Stomach smooth muscle (tissue), 2 donors: ENCODE data around the gene MPST.

Source experiments
- H3K27ac ChIP-seq: one replicate; pipeline ENCODE4 v1.7.0; 2013; ENCODE audit warnings: mild to moderate bottlenecking, low read length, inconsistent platforms
- H3K27me3 ChIP-seq, 2 donors: one replicate each; pipeline ENCODE4 v1.7.0; 2013; ENCODE audit warnings: low read length in 2 of 2; ENCODE audit not compliant: insufficient read depth in 2 of 2, control insufficient read depth in 1 of 2
- H3K36me3 ChIP-seq, 2 donors: one replicate each; pipeline ENCODE4 v1.7.0; 2013; ENCODE audit warnings: low read length in 2 of 2; ENCODE audit not compliant: control insufficient read depth in 2 of 2, insufficient read depth in 2 of 2
- H3K4me1 ChIP-seq: one replicate; pipeline ENCODE4 v1.7.0; 2013; ENCODE audit warnings: low read length; ENCODE audit not compliant: control insufficient read depth, insufficient read depth
- H3K4me3 ChIP-seq, 2 donors: one replicate each; pipeline ENCODE4 v1.7.0; 2013; ENCODE audit warnings: low read length in 2 of 2
- H3K9ac ChIP-seq, 2 donors: one replicate each; pipeline ENCODE4 v1.7.0; 2013; ENCODE audit warnings: low read length in 2 of 2, mild to moderate bottlenecking in 1 of 2
- H3K9me3 ChIP-seq, 2 donors: one replicate each; pipeline ENCODE4 v1.7.0; 2013; ENCODE audit warnings: low read length in 2 of 2; ENCODE audit not compliant: control insufficient read depth in 2 of 2
- donor health status: healthy.
- donor health status: Pancreatic carcinoma.

The MPST gene

DNA sequence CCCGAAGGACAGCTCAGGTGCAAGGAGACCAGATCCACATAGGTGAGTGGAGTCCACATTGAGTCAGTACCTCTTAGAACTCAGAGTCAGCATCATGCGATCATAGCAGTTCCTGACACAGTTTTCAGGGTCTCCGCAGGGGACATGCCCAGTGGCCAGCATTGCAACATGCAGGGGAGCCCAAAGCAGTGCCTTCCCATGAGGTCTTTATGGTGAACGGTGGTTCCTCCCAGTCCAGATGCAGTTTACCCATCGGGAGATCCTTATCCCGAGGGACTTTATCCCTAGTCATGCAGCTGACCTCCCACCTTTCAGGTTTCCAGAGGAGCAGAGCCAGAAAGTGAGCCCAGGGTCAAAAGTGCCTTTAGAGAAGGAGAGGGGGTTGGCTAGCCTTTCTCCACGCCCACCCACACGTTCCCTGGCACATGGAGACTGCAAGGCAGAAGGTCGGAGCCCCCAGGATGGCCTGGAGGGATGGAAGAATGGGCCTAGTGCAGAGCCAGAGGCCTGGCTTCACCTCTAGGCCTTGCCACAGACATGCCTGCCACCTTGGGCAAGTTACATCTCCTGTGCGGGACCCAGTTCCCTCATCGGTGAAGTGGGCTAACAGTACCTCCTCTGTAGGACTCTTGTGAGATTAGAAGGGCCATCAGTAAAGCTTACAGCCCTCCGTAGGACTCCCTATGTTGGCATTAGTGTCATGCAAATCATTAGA lies 38.4 kb downstream of the MPST start:
- Histone ChIP-seq H3K36me3 (peaks cover 20 to 24% of the 10 kb centered on the region in 2 donors), H3K9ac (no peak overlapping the region), H3K9me3 (no peaks in the 10 kb centered on the region), H3K4me3 (no peak overlapping the region), H3K4me1 (peaks cover 2% of the 10 kb centered on the region), H3K27ac (no peak overlapping the region), H3K27me3 (no peaks in the 10 kb centered on the region)

DNA sequence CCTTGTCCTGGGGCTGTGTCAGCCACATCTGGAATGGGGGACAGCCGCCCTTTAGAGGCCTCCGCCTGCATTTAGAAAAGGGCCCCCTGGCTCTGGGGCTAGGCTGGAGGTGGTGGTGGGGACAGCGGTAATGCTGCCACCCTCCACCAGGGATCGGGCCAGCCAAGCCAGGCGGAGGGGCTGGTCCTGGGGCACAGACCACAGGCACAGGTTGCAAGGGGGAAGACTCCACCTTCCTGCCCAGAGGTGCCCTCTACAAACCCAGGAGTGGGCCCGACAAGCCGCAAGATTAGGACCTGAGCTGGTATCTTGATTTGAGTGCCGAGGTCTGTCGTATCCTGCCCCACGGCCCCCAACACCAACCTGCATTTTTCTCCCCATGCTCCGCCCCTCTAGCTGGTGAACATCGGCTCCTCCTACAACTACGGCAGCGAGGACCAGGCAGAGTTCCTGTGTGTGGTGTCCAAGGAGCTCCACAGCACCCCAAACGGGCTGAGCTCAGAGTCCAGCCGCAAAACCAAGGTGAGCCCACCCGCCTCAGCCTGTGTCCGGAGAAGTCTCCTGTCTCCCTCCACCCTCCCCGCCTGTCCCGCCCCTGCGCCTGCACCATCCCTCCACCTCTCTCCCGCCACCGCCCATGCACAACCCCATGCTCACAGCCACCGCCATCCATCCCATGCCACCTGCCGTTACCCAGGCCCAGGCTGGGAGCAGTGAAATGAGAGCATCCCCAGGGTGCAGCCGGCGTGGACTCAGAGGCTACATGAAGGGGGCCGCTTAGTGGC lies 39.6 kb downstream of the MPST start:
- Histone ChIP-seq H3K9ac (no peak overlapping the region), H3K4me1 (peaks cover under 1% of the 10 kb centered on the region), H3K9me3 (no peaks in the 10 kb centered on the region), H3K36me3 (peaks cover 20 to 22% of the 10 kb centered on the region in 2 donors), H3K27me3 (no peaks in the 10 kb centered on the region), H3K4me3 (no peak overlapping the region), H3K27ac (no peak overlapping the region)

GRCh38 chr22:37059876-37060449 lies 40.4 kb downstream of the MPST start:
- H3K4me1 ChIP-seq: no peaks in the 10 kb centered on the region
- H3K9me3 ChIP-seq: no peaks in the 10 kb centered on the region
- H3K27me3 ChIP-seq: no peaks in the 10 kb centered on the region
- H3K9ac ChIP-seq: no peak overlapping the region
- H3K36me3 ChIP-seq: peaks cover 20 to 22% of the 10 kb centered on the region in 2 donors
- no peak overlapping the region for H3K27ac ChIP-seq
- H3K4me3 ChIP-seq: no peak overlapping the region

DNA sequence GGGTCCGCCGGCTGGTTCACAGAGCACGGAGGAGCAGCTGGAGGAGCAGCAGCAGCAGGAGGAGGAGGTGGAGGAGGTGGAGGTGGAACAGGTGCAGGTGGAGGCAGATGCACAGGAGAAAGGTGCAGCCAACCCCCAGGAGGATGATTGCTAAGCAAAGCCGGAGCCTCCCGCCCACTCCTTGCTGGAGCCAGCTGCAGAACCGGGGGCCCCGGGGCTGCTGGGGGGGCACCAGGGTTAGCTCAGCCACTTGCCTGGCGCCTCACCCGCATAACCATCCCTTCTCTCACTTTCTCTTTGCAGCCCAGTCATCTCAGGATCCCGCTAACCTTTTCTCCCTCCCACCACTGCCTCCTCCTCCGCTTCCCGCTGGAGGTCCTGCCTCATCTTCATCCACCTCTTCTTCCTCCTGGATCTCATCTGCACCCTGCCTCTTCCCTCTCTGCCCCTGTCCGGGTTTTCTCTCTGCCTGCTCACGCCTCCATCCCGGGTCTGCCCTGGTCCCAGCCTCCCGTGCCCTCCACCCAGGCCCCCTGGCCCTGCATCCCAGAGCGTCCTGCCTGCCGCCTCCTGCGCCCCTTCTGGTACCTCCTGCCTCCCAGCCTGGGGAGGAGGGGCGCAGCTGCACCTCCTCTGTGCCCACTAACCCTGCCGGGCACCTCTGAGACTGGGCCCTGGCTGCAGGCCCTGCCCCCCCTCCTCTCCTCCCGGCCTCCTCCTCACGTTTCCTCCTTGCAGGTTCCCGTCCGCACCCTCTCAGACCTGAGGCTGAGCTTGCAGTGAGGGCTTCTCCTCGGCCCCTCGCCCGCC lies 41.5 kb downstream of the MPST start:
- Histone ChIP-seq H3K9ac (no peak overlapping the region), H3K4me1 (no peaks in the 10 kb centered on the region), H3K9me3 (no peaks in the 10 kb centered on the region), H3K36me3 (peaks cover 13 to 16% of the 10 kb centered on the region in 2 donors), H3K27ac (no peak overlapping the region), H3K27me3 (peaks cover 0 to under 1% of the 10 kb centered on the region in 2 donors), H3K4me3 (no peak overlapping the region)

DNA sequence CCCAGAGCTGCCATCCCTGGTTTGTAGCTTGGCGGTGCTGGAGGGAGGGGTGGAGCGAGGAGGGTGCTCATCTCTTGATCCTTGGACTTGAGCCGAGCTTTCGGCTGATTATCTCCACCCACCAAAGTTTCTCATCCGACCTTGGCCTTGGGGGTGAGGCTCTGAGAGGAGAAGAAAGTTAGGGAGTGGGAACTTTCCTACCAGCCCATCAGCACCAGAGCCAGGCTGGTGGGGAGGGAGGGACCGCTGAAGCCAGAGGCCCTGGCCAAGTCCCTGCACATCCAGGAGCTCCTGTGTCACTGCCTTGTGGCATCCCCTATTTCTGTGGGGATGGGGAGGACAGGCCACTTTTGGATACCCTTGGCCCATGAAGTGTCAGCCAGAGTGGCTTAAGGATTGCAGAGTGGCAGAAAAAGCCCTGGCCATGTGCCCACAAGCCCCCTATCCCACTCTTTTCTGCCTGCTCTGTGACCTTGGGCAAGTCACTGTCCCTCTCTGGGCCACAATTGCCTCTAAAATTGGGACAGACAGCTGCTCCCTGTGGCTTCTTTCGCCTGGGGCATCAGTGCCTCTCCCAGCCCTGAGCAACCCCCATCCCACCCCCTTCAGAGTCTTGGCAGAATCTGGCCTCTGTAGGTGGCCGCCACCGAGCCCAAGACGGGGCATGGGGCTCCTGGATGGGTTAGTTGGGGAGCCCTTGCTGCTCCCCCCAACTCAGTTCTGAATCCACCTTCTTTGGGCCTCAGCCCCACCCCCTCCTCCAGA lies 42.3 kb downstream of the MPST start:
- no peaks in the 10 kb centered on the region for H3K9me3 ChIP-seq
- H3K9ac ChIP-seq: no peak overlapping the region
- H3K36me3 ChIP-seq: peaks cover 8% of the 10 kb centered on the region in 2 donors
- no peak overlapping the region for H3K4me3 ChIP-seq
- peaks cover 3 to 4% of the 10 kb centered on the region in 2 donors for H3K27me3 ChIP-seq
- H3K4me1 ChIP-seq: no peaks in the 10 kb centered on the region
- H3K27ac ChIP-seq: no peak overlapping the region

- Histone ChIP-seq H3K27ac (no peak overlapping the region), H3K36me3 (peaks cover 3 to 5% of the 10 kb centered on the region in 2 donors), H3K27me3 (peaks cover 4% of the 10 kb centered on the region in 2 donors), H3K9me3 (no peaks in the 10 kb centered on the region), H3K4me1 (no peaks in the 10 kb centered on the region), H3K4me3 (no peak overlapping the region), H3K9ac (no peak overlapping the region)
These were observed 42.8 kb downstream of the MPST start for GRCh38 chr22:37062376-37062675.

DNA sequence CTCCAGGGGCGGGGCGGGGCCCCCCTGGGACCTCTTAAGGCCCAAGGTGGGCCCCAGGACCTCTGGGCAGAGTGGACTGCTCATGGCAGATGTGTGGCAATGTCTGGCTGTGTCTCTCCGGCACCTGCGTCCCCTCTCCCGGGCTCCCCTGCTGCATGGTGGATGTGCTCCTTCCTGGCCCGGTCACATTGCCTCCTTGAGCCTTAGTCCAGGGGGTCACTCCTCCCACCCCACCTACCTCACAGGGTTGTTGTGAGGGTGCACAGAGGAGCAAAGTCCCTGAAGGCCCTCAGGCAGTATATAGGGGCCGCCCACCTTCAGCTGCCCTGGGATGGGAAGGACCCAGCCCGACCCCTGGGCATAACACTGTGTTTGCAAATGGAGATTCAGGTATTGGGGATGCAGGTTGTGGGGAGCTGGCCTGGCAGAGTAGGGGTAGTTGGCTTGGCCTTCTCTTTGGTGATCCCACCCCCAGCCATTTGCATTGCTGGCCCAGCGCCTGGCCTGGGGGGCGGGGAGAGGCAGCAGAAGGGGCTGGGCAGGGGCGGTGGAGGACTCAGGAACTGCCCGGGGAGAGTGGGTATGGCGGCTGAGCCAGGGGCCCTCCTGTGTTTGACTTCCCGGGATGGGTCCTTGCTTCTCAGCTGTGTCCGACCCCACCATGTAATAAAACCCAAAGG lies 43.3 kb downstream of the MPST start:
- H3K4me3 ChIP-seq: no peak overlapping the region
- no peaks in the 10 kb centered on the region for H3K9me3 ChIP-seq
- H3K36me3 ChIP-seq: peaks cover 0 to 3% of the 10 kb centered on the region in 2 donors
- H3K4me1 ChIP-seq: no peaks in the 10 kb centered on the region
- H3K9ac ChIP-seq: no peak overlapping the region
- H3K27me3 ChIP-seq: peaks cover 8% of the 10 kb centered on the region in 2 donors
- no peak overlapping the region for H3K27ac ChIP-seq

GRCh38 chr22:37063431-37064420 lies 44.2 kb downstream of the MPST start:
- no peaks in the 10 kb centered on the region for H3K4me1 ChIP-seq
- no peak overlapping the region for H3K9ac ChIP-seq
- no peaks in the 10 kb centered on the region for H3K9me3 ChIP-seq
- peaks cover 16 to 17% of the 10 kb centered on the region in 2 donors for H3K27me3 ChIP-seq
- no peaks in the 10 kb centered on the region for H3K36me3 ChIP-seq
- H3K27ac ChIP-seq: no peak overlapping the region
- H3K4me3 ChIP-seq: no peak overlapping the region

DNA sequence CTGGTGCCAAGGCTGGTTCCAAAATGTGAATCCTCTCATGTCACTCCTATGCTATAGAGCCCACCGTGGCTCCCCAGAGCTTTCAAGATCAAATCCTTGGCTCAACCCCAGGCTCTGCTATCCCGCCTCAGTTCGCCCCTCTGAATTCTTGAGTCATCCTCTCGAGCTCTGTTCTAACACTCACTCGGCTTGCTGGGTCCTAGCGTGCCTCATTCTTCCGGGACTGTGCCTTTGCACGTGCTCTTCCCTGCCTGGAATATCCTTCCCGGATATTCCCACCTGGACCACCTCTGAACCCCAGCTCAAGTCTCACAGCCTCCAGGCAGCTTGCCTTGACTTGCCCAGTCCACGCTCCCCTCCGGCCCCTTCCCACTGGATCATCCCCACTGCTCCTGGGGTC lies 45.0 kb downstream of the MPST start:
- no peaks in the 10 kb centered on the region for H3K36me3 ChIP-seq
- no peaks in the 10 kb centered on the region for H3K9me3 ChIP-seq
- no peak overlapping the region for H3K9ac ChIP-seq
- H3K27ac ChIP-seq: no peak overlapping the region
- H3K4me1 ChIP-seq: no peaks in the 10 kb centered on the region
- H3K4me3 ChIP-seq: no peak overlapping the region
- peaks cover 20 to 25% of the 10 kb centered on the region in 2 donors for H3K27me3 ChIP-seq
